ENCODE measurements around the gene ZNF791.
A peak's percentile ranks its signal among the peaks of the same experiment; 100 is the strongest.

Gene ZNF791

GRCh38 chr19:12668932-12669269 is 58.2 kb downstream of the ZNF791 start:
- Histone ChIP-seq H3K4me3 (peak overlapping the region; percentile 72 to 75), H3K4me1 (peaks cover 0 to 53% (median 38%) of the 10 kb centered on the region in 4 donors), H3K27ac (peak overlapping the region; percentile 93 to 95), H3K36me3 (peaks cover 8 to 47% (median 24%) of the 10 kb centered on the region in 3 donors), H3K27me3 (no peaks in the 10 kb centered on the region), H3K9me3 (no peaks in the 10 kb centered on the region)
- DNase-seq = peak; percentile 72 to 77
- TF ChIP-seq, protein P1, sequence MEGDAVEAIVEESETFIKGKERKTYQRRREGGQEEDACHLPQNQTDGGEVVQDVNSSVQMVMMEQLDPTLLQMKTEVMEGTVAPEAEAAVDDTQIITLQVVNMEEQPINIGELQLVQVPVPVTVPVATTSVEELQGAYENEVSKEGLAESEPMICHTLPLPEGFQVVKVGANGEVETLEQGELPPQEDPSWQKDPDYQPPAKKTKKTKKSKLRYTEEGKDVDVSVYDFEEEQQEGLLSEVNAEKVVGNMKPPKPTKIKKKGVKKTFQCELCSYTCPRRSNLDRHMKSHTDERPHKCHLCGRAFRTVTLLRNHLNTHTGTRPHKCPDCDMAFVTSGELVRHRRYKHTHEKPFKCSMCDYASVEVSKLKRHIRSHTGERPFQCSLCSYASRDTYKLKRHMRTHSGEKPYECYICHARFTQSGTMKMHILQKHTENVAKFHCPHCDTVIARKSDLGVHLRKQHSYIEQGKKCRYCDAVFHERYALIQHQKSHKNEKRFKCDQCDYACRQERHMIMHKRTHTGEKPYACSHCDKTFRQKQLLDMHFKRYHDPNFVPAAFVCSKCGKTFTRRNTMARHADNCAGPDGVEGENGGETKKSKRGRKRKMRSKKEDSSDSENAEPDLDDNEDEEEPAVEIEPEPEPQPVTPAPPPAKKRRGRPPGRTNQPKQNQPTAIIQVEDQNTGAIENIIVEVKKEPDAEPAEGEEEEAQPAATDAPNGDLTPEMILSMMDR (IDR thresholded peaks at IDR 0.05) = no peak
- intact Hi-C loops (cut with DNase I; ENCODE audit: low total_unique reads) = no loop called here

DNA sequence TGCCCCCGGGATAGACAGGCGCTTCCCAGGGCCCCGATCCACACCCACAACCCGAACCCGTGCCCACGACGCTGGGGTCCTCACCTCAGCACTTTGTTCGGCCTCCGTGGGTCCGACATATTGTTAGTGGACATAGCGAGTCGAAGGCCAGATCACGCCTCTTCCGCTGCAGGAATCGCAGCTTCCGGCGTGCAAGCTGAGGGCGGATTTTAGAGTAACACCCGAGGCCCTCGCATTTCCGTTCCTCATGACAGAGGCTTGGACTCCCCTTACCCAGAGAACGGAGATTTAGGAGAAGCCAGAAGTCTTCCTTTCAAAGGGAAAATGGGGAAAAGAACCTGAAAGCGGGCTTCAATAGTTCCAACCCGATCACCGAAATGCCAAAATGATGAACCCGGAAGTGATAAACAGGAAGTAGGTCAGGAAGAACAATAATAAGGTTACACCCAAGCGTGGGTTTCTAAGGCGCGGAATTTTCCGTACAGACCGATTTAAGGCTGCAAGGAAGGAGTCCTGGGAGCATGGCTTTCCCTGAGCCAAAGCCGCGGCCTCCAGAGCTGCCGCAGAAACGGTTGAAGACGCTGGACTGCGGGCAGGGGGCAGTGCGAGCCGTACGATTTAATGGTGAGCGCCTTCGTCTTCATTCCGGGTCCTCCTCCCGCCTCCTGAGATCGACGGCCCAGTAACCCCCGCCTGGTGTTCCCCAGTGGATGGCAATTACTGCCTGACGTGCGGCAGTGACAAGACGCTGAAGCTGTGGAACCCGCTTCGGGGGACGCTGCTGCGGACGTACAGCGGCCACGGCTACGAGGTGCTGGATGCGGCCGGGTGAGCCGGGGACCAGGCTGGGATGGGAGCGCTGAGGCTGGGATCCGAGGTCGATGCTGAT is 58.8 kb downstream of the ZNF791 start:
- TF ChIP-seq, protein P1 (IDR thresholded peaks at IDR 0.05) = no peak
- Histone ChIP-seq H3K9me3 (no peaks in the 10 kb centered on the region), H3K36me3 (peaks cover 13 to 47% (median 24%) of the 10 kb centered on the region in 3 donors), H3K27me3 (no peaks in the 10 kb centered on the region), H3K27ac (peak overlapping the region; percentile 93 to 95), H3K4me3 (peak overlapping the region; percentile 72 to 75), H3K4me1 (peaks cover 0 to 53% (median 38%) of the 10 kb centered on the region in 4 donors)
- peak; percentile 77 to 86 for DNase-seq
- intact Hi-C loops (cut with DNase I; ENCODE audit: low total_unique reads) = loop anchor here (10.0 kb wide), 1 partner anchor 105 kb away; no protein-coding TSS in a partner anchor

DNA sequence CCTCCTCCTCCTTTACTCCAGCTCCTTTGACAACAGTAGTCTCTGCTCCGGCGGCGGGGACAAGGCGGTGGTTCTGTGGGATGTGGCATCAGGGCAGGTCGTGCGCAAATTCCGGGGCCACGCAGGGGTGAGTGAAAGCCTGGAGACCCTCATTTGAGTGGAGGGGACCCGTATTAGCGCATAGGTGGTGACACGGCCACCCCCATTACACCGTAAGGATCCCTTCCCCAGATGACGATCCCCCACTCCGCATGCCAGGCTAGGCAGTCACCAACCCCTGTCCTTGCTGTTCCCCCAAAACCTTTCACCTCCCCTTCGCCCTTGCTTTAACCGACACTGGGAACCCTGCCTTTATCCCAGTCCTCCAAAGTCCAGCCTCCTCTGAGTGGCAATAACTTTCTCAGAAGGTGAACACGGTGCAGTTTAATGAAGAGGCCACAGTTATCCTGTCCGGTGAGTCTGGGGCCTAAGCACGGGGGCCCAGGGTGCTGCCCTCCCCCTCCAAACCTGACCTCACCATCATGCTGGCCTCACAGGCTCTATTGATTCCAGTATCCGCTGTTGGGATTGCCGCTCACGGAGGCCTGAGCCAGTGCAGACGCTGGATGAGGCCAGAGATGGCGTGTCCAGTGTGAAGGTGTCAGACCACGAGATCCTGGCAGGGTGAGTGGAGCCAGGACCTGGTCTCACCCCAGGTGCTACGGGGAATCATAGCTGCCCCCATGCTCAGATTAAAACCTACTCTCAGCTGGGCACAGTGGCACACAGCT is 59.6 kb downstream of the ZNF791 start:
- H3K4me3 ChIP-seq = peak overlapping the region; percentile 72 to 75
- DNase-seq = no peak
- H3K9me3 ChIP-seq = no peaks in the 10 kb centered on the region
- peaks cover 0 to 48% (median 37%) of the 10 kb centered on the region in 4 donors for H3K4me1 ChIP-seq
- intact Hi-C loops (cut with DNase I; ENCODE audit: low total_unique reads) = loop anchor here (10.0 kb wide), 1 partner anchor 106 kb away; no protein-coding TSS in a partner anchor
- TF ChIP-seq, protein P1 (IDR thresholded peaks at IDR 0.05) = no peak
- H3K27ac ChIP-seq = peak overlapping the region; percentile 93 to 95
- H3K27me3 ChIP-seq = no peaks in the 10 kb centered on the region
- H3K36me3 ChIP-seq = peaks cover 21 to 47% (median 27%) of the 10 kb centered on the region in 3 donors

DNA sequence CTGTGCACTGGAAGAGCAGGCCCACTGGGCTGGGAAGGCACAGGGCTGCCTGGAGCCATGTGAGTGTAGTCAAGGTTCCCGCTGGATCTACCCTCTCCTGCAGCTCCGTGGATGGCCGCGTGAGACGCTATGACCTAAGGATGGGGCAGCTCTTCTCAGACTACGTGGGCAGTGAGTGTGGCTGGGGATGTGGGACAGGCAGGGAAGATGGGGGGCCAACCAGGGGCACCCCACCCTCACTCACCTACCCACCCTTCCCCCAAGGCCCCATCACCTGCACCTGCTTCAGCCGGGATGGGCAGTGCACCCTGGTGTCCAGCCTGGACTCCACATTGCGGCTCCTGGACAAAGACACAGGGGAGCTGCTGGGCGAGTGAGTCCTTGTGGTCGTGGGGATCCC is 62.0 kb downstream of the ZNF791 start:
- Histone ChIP-seq H3K9me3 (no peaks in the 10 kb centered on the region), H3K4me1 (peaks cover 0 to 34% (median 23%) of the 10 kb centered on the region in 4 donors), H3K4me3 (no peak overlapping the region), H3K27me3 (no peaks in the 10 kb centered on the region), H3K36me3 (peaks cover 40 to 68% (median 43%) of the 10 kb centered on the region in 3 donors), H3K27ac (no peak overlapping the region)
- TF ChIP-seq, protein P1 (IDR thresholded peaks at IDR 0.05) = no peak
- DNase-seq = no peak
- intact Hi-C loops (cut with DNase I; ENCODE audit: low total_unique reads) = loop anchor here (10.0 kb wide), 1 partner anchor 108 kb away; no protein-coding TSS in a partner anchor

GRCh38 chr19:12675399-12675798 is 64.7 kb downstream of the ZNF791 start:
- DNase-seq = no peak
- intact Hi-C loops (cut with DNase I; ENCODE audit: low total_unique reads) = loop anchor here (10.0 kb wide), 1 partner anchor 111 kb away; no protein-coding TSS in a partner anchor
- Histone ChIP-seq H3K4me3 (no peak overlapping the region), H3K27me3 (no peaks in the 10 kb centered on the region), H3K27ac (no peak overlapping the region), H3K4me1 (peaks cover 0 to 25% (median 10%) of the 10 kb centered on the region in 4 donors), H3K9me3 (no peaks in the 10 kb centered on the region), H3K36me3 (peaks cover 62 to 88% (median 64%) of the 10 kb centered on the region in 3 donors)
- TF ChIP-seq, protein P1 (IDR thresholded peaks at IDR 0.05) = no peak

Measured in tibial artery (tissue), 4 donors.